ENCODE measurements around the gene TLDC2.
A peak's percentile ranks its signal among the peaks of the same experiment; 100 is the strongest.

TLDC2 gene

DNA sequence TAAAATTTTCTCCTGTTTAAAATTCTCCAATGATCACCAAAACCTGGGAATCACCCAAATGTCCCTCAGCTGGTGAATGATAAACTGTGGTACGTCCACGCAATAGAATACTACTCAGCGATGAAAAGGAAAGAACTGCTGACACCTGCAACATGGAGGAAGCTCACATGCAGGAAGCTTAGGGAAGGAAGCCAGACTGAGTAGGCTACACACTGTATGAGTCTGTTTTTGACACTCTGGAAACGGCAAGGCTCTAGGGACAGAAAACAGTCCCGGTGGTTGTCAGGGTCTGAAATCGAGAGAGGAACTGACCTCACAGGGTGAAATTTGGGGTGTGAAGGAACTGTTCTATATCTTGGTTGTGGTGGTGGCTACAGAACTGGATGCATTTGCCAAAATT is 25.2 kb upstream of the TLDC2 start:
- no peak for DNase-seq

GRCh38 chr20:36851490-36851889 is 24.4 kb upstream of the TLDC2 start:
- no peak for DNase-seq

GRCh38 chr20:36852187-36852586 is 23.8 kb upstream of the TLDC2 start:
- DNase-seq: no peak

DNA sequence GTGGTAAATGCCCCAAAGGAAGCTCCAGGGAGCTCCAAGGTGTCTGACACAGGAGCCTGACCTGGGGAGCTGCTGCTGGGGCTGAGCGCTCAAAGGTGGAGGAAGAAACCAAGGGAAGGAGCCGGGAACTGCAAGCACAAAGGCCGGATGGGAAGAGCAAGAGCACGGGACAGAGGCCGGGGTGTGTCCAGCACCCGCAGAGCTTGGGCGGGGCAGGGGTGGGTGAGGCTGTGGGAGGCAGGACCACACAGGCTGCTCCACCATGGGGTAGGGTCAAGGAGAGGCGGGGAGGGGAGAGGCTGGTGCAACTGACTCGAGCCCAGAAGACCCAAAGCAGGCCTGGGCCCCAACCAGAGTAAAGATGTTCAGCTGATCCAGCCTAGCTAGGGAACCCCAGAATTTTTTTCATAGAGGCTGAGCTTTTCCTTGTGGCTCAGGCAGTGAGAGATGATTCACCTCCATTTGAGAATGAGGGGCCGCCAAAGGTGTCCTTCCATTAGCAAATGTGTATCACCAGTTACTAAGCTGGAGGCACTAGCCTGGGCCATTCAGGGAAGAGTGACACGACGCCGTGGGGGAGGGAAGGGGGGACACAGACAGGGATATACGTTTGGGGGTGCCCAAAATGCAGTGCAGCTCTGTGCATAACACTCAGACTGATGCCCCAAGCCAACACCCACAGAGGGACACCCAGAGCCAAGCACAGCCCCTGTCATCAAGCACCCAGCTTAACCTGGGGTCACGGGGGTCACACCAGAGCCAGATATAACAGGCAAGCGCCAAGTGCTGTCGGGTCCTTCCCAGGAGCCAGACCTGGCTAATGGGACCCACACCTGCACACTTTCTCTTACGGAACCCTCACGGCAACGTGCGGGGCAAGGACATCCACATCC is 21.3 kb upstream of the TLDC2 start:
- DNase-seq: no peak

DNA sequence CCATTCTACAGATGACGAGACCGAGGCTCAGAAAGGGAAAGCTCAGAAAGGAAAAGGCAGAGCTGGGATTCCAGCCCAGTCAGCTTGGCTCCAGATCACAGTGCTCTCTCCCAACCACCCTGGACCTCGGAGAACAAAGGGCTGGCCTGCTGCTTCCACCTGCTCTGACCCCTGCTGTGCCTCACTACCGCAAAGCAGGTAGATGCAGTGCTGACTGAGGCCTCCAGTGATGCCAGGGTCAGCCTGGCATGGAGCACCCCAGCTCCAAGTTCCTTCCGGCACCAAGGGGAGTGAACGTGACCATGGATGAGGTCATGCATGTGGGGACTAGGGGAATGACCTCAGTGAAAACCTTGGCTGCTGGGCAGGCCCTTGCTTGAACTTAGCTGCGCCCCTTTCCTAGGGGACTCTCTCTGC is 20.7 kb upstream of the TLDC2 start:
- no peak for DNase-seq

DNA sequence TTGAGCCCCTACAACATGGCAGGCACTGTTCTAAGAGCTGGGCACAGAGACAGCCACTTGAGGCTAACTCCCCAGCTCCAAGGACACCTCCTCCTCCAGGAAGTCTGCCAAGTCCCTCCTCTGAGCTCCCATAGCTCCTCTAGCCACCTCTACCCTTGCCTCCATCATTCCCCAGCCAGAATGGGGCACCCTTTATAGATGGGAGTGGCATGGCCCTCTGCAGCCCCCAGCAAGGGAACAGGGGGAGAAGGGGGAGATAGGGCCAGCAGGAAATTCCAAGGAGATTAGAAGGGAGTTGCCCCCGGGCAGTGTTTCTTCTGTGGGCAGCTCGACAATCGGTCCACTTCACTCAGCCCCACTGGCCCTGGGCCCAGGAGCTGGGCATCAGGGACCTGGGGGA is 19.7 kb upstream of the TLDC2 start:
- DNase-seq: no peak

- DNase-seq: peak in 1 of 2 donors; percentile 80
These were observed 19.0 kb upstream of the TLDC2 start for GRCh38 chr20:36856691-36857635.

DNA sequence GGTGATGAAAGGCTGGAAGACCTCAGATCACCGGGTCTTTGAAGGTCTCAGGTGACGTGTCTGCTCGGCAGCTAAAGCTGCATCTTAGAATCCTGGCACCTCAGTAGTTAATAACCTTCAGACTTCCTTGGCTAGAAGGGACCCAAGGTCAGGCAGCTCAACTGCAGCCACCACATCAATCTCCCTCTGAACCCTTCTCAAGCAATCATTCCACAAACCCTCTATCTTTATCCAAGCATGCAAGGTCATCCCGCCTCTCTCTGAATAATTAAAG is 16.7 kb upstream of the TLDC2 start:
- DNase-seq: no peak

GRCh38 chr20:36859700-36860330 is 16.1 kb upstream of the TLDC2 start:
- DNase-seq: no peak

GRCh38 chr20:36860339-36860738 is 15.6 kb upstream of the TLDC2 start:
- DNase-seq: no peak

- no peak for DNase-seq
These were observed 14.9 kb upstream of the TLDC2 start for GRCh38 chr20:36860811-36861624.

- DNase-seq: no peak
These were observed 14.4 kb upstream of the TLDC2 start for GRCh38 chr20:36861625-36861874.

DNA sequence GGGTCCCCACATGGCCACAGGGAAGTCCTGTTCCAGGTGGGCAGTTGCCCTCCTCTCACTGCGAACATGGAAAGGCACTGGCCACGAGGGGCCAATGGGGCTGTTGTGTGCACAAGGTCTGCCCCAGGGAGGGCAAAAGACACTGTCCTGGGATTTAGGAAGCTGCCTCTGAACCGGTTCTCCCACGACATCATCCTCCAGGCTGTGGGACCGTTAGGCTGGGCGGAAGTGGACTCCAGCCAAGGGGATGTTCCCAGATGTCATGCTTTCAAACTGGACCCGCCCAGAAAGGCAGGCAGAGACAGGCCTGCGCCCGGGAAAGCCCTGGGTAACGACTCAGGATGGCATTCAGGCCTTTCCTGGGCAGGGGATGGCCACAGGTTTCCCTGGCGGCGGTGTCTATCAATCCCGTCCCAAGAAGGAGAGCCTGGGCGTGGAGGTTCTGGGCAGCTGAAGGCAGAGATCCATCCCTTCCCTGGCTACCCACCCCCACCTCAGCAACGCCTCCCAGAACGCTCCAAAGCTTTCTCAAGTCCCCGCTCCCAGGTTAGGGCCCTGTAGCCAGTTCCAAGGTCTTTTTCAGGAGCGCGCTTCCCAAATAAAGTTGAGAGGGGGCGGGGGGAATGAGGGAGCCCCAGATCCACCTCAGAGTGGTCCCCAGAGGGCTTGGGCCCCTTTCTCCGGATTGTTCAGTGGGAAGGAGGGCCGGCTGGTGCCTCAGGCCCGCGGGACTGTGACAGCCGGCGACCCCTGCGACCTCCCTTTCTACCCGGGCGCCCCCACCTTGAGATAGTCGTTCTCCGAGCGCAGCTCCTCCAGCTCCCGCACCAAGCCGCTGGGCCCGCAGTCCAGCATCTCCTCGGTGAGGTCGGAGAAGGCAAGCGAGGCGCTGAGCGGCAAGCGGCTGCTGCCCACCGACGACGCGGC is 13.8 kb upstream of the TLDC2 start:
- DNase-seq: no peak

- peak in 1 of 2 donors; percentile 51 for DNase-seq
These were observed 12.9 kb upstream of the TLDC2 start for GRCh38 chr20:36862857-36863668.

DNA sequence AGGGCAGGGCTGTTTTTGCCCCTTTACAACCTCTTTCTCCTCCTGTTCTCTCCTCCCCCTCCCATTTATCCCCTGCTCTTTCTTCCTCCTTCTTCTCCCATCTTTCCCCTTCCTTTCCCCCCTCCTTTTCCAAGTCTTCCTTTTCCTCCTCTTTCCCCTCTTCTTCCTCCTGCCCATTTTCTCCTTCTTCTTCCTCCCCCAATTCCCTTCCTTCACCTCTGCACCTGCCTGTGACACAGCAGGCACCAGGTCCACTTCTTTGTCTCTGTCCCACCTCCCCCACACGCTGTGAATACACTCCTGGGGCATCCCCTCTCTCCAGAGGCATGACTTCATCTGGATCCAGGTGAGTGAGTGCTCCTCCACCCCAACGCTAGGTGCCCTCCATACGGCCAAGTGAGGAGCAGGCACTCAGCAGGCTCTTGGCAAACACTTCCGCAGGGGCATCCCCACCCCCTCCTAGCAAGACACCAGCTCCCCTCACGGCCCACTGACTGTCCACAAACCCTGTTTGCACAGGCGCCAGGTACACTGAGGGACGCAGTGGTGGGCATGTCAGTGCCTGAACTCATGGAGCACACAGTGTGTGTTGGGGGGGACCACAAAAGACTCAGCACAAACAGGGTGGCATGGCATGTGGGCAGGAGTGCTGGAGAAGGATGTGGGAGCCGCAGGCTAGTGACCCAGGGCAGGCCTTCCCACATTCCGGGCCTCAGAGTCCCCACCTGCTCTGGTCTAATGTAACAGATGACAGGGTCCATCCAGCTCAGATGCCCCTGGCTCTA is 10.7 kb upstream of the TLDC2 start:
- no peak for DNase-seq

GRCh38 chr20:36865861-36866149 is 10.1 kb upstream of the TLDC2 start:
- no peak for DNase-seq

GRCh38 chr20:36866164-36866563 is 9.8 kb upstream of the TLDC2 start:
- DNase-seq: no peak

- no peak for DNase-seq
These were observed 9.1 kb upstream of the TLDC2 start for GRCh38 chr20:36866681-36867495.
